ENCODE data around the gene PLCB4.

GRCh38 chr20:9354579-9354978, 285.7 kb downstream of the PLCB4 start:
- no peak for TF ChIP-seq GABPA (IDR thresholded peaks at IDR 0.05; ENCODE audit: low read depth)
- no peak for TF ChIP-seq POLR2AphosphoS5 (IDR thresholded peaks at IDR 0.05; ENCODE audit: low read depth)
